K562 (cell line): ENCODE data around the gene NUAK2. TPM values are rescaled to one million over a fixed set of nuclear protein-coding genes. Genes with fewer than 3 reads are reported as not detected.
A peak's percentile ranks its signal among the peaks of the same experiment; 100 is the strongest.

Experiments
- ATAC-seq: fragments of 200-7000 bp; cut with Tn5 transposase; 3 replicates; pipeline ENCODE4 v1.9.1; 2020; ENCODE audit warnings: moderate library complexity
- BruUV-seq: library from RNA; stranded (reverse); fragments of 400-500 nt; replicated peaks from 2 replicates; lab custom pipeline; 2021; lab: Mats Ljungman, UMichigan
- CTCF ChIA-PET: fragments of 300-600 bp; formaldehyde crosslinking; extraction: SDS; loops from one replicate; lab custom pipeline; 2021; ENCODE audit warnings: low intra/inter-chr PET ratio; lab: Yijun Ruan, JAX
- POLR2A ChIA-PET: fragments of 300-600, 350-650 bp; sonication (Branson Sonifier 250); formaldehyde crosslinking; extraction: SDS; loops from one replicate; lab custom pipeline; 2021; ENCODE audit warnings: antibody characterized with exemption, inconsistent platforms; lab: Yijun Ruan, JAX
- DNase-seq, 4 experiments: peaks; one replicate each; pipeline versions ENCODE4 v3.0.0 to v3.0.0-alpha.2; 2011 to 2018; ENCODE audit warnings: low spot score in 3 of 4, mixed read lengths in 3 of 4; ENCODE audit errors: extremely low read depth in 1 of 4
- FAIRE-seq: peaks from 2 replicates; lab custom pipeline; 2011; peaks lifted over from hg19 to GRCh38; lab: Jason Lieb, UNC
- H2AFZ ChIP-seq: 2 replicates; pipeline ENCODE4 v1.6.0; 2011; ENCODE audit warnings: low read depth, low read length, control low read depth, inconsistent platforms
- H3K27ac ChIP-seq: fragments of 200-600 bp; 3 replicates; pipeline ENCODE4 v1.8.0; 2011; ENCODE audit warnings: low read depth, mild to moderate bottlenecking, control low read depth, inconsistent platforms, low read length, moderate library complexity, mixed read lengths; ENCODE audit errors: extremely low read depth
- H3K27me3 ChIP-seq, 2 experiments: fragments of 300-600 bp in 1 of 2; 2 replicates in 1 of 2; 3 replicates in 1 of 2; pipeline versions ENCODE4 v1.6.0 to v1.8.0; 2011; ENCODE audit warnings: inconsistent platforms in 2 of 2, low read length in 2 of 2, mild to moderate bottlenecking in 1 of 2, mixed read lengths in 1 of 2, moderate library complexity in 1 of 2; ENCODE audit not compliant: control insufficient read depth in 2 of 2, insufficient read depth in 2 of 2
- H3K36me3 ChIP-seq: fragments of 300-600 bp; 3 replicates; pipeline ENCODE4 v1.8.0; 2011; ENCODE audit warnings: mild to moderate bottlenecking, low read length, inconsistent platforms; ENCODE audit not compliant: control insufficient read depth, insufficient read depth
- H3K4me1 ChIP-seq, 2 experiments: fragments of 200-600 bp in 1 of 2; replicated peaks in 1 of 2; 2 replicates in 1 of 2; 3 replicates in 1 of 2; pipeline versions ENCODE4 v1.5.1 to v1.8.0; 2011; ENCODE audit warnings: inconsistent platforms in 2 of 2, low read length in 2 of 2, mild to moderate bottlenecking in 1 of 2, mixed read lengths in 1 of 2, moderate library complexity in 1 of 2; ENCODE audit not compliant: control insufficient read depth in 2 of 2, insufficient read depth in 2 of 2
- H3K4me2 ChIP-seq: 2 replicates; pipeline ENCODE4 v1.6.1; 2011; ENCODE audit warnings: low read length, control low read depth, inconsistent platforms, mixed read lengths; ENCODE audit not compliant: insufficient read depth
- H3K4me3 ChIP-seq: fragments of 200-600 bp; sonication (generic), shearing (Covaris generic); 2 replicates; pipeline ENCODE4 v1.5.1; 2016; ENCODE audit warnings: control low read depth, inconsistent platforms
- H3K79me2 ChIP-seq: fragments of 200-600 bp; 3 replicates; pipeline ENCODE4 v1.8.0; 2011; ENCODE audit warnings: low read length, inconsistent platforms; ENCODE audit not compliant: control insufficient read depth, insufficient read depth
- H3K9ac ChIP-seq, 2 experiments: 2 replicates each; pipeline versions ENCODE4 v1.6.0 to v1.6.1; 2011; ENCODE audit warnings: low read depth in 2 of 2, low read length in 2 of 2, control low read depth in 1 of 2, inconsistent platforms in 1 of 2, mild to moderate bottlenecking in 1 of 2, mixed read lengths in 1 of 2; ENCODE audit not compliant: insufficient read depth in 1 of 2
- H3K9me1 ChIP-seq: one replicate; pipeline ENCODE4 v1.6.0; 2011; ENCODE audit warnings: inconsistent platforms, mild to moderate bottlenecking, low read length, moderate library complexity; ENCODE audit not compliant: control insufficient read depth, insufficient read depth
- H3K9me3 ChIP-seq: replicated peaks from 2 replicates; pipeline ENCODE4 v1.5.1; 2011; ENCODE audit warnings: low read depth, low read length, inconsistent platforms; ENCODE audit not compliant: control insufficient read depth, insufficient read depth
- H4K20me1 ChIP-seq: replicated peaks from 2 replicates; pipeline ENCODE4 v1.6.1; 2011; ENCODE audit warnings: low read length, inconsistent platforms, mixed read lengths; ENCODE audit not compliant: control insufficient read depth, insufficient read depth
- MAFG ChIP-seq: fragments of 450-650 bp; conservative IDR thresholded peaks from 2 replicates; pipeline ENCODE4 v1.6.1; 2016; ENCODE audit warnings: missing genetic modification characterization, missing compliant biosample characterization
- NFE2L1 ChIP-seq: fragments of 450-650 bp; IDR thresholded peaks from 2 replicates; pipeline ENCODE4 v1.6.1; 2016; ENCODE audit warnings: missing genetic modification characterization, low read depth, mild to moderate bottlenecking, missing compliant biosample characterization, moderate library complexity, borderline replicate concordance
- ZNF551 ChIP-seq: fragments of 250-450 bp; sonication (Bioruptor Pico); IDR thresholded peaks from 2 replicates; pipeline ENCODE4 v1.5.0; 2021; ENCODE audit warnings: mild to moderate bottlenecking, moderate library complexity
- WGBS: fragments of 100-300 bp; shearing (Covaris generic); methylation state at CpG from one replicate; pipeline ENCODE4 v1.1.6; 2016; ENCODE audit warnings: low coverage, mixed read lengths; ENCODE audit not compliant: insufficient coverage; ENCODE audit errors: missing lambda C conversion rate; 5-methylcytosine and 5-hydroxymethylcytosine counted together
- in situ Hi-C: fragments of 300-500 bp; cut with MboI; formaldehyde crosslinking; loops from 4 replicates; pipeline ENCODE4 v1.15.0; 2018; ENCODE audit warnings: inconsistent platforms, mixed read lengths
- intact Hi-C: fragments of 100-400 bp; cut with micrococcal nuclease; formaldehyde crosslinking; loops from 2 replicates; pipeline ENCODE4 v1.14.2; 2022
- polyA plus RNA-seq, 8 experiments: library from polyadenylated mRNA; depleted of rRNA in 4 of 8; stranded (reverse) in 5 of 8; unstranded in 3 of 8; fragments of >200 nt; fragmentation: Nextera tagmentation in 2 of 8; fragmentation: Illumina TruSeq in 1 of 8; extraction: Ambion mirVana in 2 of 8; extraction: Trizol in 1 of 8; gene quantifications; 2 replicates each; pipeline versions ENCODE4 v1.2.1 to v1.2.3, GENCODE V29; 2011 to 2014; ENCODE audit warnings: inconsistent platforms in 1 of 8, missing spikeins in 1 of 8
- total RNA-seq, 7 experiments: library from RNA; depleted of rRNA in 6 of 7; stranded (reverse); fragments of >200 nt in 6 of 7; fragmentation: Illumina TruSeq in 2 of 7; extraction: Trizol in 2 of 7; gene quantifications; 2 replicates each; pipeline versions ENCODE4 v1.2.1 to v1.2.3, GENCODE V29; 2011 to 2021; ENCODE audit warnings: low replicate concordance in 1 of 7
- TF ChIP-seq, protein P1 (sequence below): fragments of 450-650 bp; IDR thresholded peaks from 2 replicates; pipeline ENCODE4 v1.6.1; 2018; ENCODE audit warnings: mild to moderate bottlenecking, low read depth; ENCODE audit not compliant: partially characterized antibody

Gene NUAK2
- total and polyA plus RNA-seq, 9 of the 15 experiments (the other 6 are each of a cell fraction or from before 2014, with no cell fraction given): 0.04 to 0.44 (median 0.14) TPM

DNA sequence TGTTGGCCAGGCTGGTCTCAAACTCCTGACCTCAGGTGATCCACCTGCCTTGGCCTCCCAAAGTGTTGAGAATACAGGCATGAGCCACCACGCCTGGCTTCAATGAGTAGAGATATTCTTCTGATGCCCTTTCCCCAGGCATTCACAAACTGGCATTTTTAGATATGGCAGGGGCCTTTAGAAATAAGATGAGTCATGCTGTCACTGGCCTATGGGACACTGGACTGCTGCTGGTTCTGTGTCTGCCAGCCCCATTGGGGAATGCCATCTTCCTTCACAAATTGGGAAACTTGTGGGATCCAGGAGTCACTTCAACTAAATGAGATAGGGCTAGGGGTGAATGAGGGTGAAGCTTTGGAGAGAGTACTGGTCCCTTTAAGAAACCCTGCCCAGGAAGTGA, 19.1 kb upstream of the NUAK2 start:
- Histone ChIP-seq H4K20me1 (peaks cover 15% of the 10 kb centered on the region; the same call in 1 of the 2 replicates), H3K4me3 (no peak overlapping the region), H3K4me1 (peaks cover 11 to 19% of the 10 kb centered on the region in 2 experiments), H3K27me3 (peaks cover 35 to 74% of the 10 kb centered on the region in 2 experiments), H3K27ac (no peak overlapping the region), H3K9ac (no peak overlapping the region), H3K9me3 (no peaks in the 10 kb centered on the region), H3K36me3 (no peaks in the 10 kb centered on the region), H3K79me2 (no peaks in the 10 kb centered on the region), H2AFZ (no peak overlapping the region), H3K4me2 (no peak overlapping the region), H3K9me1 (no peaks in the 10 kb centered on the region)
- intact Hi-C loops (no loop called here), in situ Hi-C loops (no loop called here)
- no peak for FAIRE-seq
- no peak for ATAC-seq
- TF ChIP-seq ZNF551 (CRISPR knock-in tag) (no peak), NFE2L1 (tag) (peak; percentile 53; the same call in 1 of the 2 replicates), MAFG (tag) (peak; percentile 52)
- TF ChIP-seq, protein P1, sequence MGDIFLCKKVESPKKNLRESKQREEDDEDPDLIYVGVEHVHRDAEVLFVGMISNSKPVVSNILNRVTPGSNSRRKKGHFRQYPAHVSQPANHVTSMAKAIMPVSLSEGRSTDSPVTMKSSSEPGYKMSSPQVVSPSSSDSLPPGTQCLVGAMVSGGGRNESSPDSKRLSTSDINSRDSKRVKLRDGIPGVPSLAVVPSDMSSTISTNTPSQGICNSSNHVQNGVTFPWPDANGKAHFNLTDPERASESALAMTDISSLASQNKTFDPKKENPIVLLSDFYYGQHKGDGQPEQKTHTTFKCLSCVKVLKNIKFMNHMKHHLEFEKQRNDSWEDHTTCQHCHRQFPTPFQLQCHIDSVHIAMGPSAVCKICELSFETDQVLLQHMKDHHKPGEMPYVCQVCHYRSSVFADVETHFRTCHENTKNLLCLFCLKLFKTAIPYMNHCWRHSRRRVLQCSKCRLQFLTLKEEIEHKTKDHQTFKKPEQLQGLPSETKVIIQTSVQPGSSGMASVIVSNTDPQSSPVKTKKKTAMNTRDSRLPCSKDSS: no peak
- no peak for DNase-seq
- POLR2A ChIA-PET: no interaction called here
- no TSS peak for BruUV-seq
- WGBS: 5% methylated on average over 1 of the region's 1 CpG
- CTCF ChIA-PET: no interaction called here
